Measurements from ENCODE around the gene ACSL1. TPM values are rescaled to one million over a fixed set of nuclear protein-coding genes. Genes with fewer than 3 reads are reported as not detected.
"Not testable (repeated sequence)": the region's sequence is repeated elsewhere in the genome, so short reads cannot be mapped to it uniquely, and the experiment has no call there.

Gene ACSL1
- total and polyA plus RNA-seq, 2 donors (not counting 1 experiment from before 2014, with no cell fraction given): 15.4 to 30.1 TPM

DNA sequence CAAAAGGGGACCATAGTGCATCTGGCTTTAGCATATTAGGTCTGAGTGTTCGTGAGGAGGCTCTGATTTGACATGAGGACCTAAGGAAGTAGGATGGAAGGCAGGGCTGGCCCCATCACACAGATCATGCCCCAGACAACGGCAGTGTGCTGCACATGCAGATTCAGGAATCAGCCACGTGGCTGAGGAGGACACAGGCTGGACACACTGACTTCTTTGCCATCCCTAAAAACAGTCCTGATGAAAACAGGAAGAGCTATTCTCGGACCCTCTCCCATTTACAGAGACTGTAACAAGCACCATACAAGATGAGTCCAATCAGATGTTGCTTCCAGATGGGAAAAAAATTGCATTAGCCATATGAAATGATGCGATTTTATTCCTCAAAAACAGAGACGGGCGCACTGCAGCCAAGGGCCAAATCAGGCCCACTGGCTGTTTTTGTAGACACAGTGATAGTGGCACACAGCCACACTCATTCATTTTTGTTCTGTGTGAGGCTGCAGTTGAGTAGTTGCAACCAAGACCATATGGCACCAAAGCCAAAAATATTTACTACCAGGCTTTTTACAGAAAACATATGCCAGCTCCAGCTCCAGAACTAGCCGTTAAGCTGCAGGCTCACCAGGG, 41.0 kb downstream of the ACSL1 start:
- H3K9me3 ChIP-seq (ENCODE audit: control insufficient read depth, insufficient read depth, low read depth, low read length): no peaks in the 10 kb centered on the region
- DNase-seq (ENCODE audit: low read depth in 2 of 2): no peak
- H3K36me3 ChIP-seq (ENCODE audit: control insufficient read depth, insufficient read depth, low read length): no peaks in the 10 kb centered on the region
- no peak overlapping the region for H3K9ac ChIP-seq (ENCODE audit: insufficient read depth, low read length)
- TF ChIP-seq EZH2 (IDR thresholded peaks at IDR 0.05; ENCODE audit: low read length, missing control alignments): no peak
- TF ChIP-seq, protein P1, sequence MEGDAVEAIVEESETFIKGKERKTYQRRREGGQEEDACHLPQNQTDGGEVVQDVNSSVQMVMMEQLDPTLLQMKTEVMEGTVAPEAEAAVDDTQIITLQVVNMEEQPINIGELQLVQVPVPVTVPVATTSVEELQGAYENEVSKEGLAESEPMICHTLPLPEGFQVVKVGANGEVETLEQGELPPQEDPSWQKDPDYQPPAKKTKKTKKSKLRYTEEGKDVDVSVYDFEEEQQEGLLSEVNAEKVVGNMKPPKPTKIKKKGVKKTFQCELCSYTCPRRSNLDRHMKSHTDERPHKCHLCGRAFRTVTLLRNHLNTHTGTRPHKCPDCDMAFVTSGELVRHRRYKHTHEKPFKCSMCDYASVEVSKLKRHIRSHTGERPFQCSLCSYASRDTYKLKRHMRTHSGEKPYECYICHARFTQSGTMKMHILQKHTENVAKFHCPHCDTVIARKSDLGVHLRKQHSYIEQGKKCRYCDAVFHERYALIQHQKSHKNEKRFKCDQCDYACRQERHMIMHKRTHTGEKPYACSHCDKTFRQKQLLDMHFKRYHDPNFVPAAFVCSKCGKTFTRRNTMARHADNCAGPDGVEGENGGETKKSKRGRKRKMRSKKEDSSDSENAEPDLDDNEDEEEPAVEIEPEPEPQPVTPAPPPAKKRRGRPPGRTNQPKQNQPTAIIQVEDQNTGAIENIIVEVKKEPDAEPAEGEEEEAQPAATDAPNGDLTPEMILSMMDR (conservative IDR thresholded peaks at IDR 0.05 in 1 of 2, IDR thresholded peaks at IDR 0.05 in 1 of 2; ENCODE audit: low read depth in 1 of 2, low read length in 2 of 2): no peak
- H3K27me3 ChIP-seq (ENCODE audit: control insufficient read depth, insufficient read depth, low read length): no peaks in the 10 kb centered on the region
- H3K27ac ChIP-seq (ENCODE audit: insufficient read depth, low read length): no peak overlapping the region
- no peak overlapping the region for H3K4me2 ChIP-seq (ENCODE audit: extremely low read depth, insufficient read depth, low read length)
- no peaks in the 10 kb centered on the region for H4K20me1 ChIP-seq (ENCODE audit: control insufficient read depth, extremely low read depth, insufficient read depth, low read length)
- no peak overlapping the region for H2AFZ ChIP-seq (ENCODE audit: low read length)
- H3K4me1 ChIP-seq (ENCODE audit: control insufficient read depth, extremely low read depth, insufficient read depth, low read length): no peaks in the 10 kb centered on the region
- no peaks in the 10 kb centered on the region for H3K79me2 ChIP-seq (ENCODE audit: control insufficient read depth, insufficient read depth, low read length)
- no peak overlapping the region for H3K4me3 ChIP-seq (replicated peaks in 1 of 4; ENCODE audit: control extremely low read depth in 1 of 4, insufficient read depth in 1 of 4, low read depth in 3 of 4, low read length in 4 of 4)

DNA sequence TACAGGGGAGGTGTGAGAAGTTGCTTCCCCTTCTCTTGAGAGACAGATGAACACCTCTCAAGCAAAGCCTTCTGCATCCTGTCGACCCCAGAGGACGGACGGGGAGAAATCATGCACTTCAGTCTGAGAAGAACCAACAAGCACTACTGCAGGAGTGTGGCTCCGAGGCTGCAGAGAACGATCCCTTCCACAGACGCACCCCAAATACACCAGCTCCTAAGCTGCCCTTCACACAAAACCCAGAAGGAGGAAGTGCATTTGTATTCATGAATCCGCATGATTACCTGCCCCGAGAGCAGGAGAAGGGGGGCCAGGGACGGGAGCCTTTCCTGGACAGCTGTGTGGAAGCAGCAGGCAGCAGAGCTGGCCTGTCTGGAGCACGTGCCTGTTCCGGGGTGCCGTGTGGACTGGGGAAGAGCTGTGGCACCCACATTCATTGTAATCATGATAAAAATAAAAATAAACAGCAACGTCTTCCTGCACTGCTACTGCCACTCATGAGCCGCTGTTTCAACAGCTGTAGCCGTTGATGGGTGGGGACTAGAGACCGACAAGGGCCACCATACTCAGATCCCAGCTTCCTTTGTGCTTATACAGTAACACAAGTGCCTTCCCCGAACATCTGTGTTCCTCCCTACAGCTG, 42.9 kb downstream of the ACSL1 start:
- no peaks in the 10 kb centered on the region for H3K36me3 ChIP-seq (ENCODE audit: control insufficient read depth, insufficient read depth, low read length)
- TF ChIP-seq, protein P1 (conservative IDR thresholded peaks at IDR 0.05 in 1 of 2, IDR thresholded peaks at IDR 0.05 in 1 of 2; ENCODE audit: low read depth in 1 of 2, low read length in 2 of 2): no peak
- TF ChIP-seq EZH2 (IDR thresholded peaks at IDR 0.05; ENCODE audit: low read length, missing control alignments): no peak
- H2AFZ ChIP-seq (ENCODE audit: low read length): no peak overlapping the region
- no peaks in the 10 kb centered on the region for H4K20me1 ChIP-seq (ENCODE audit: control insufficient read depth, extremely low read depth, insufficient read depth, low read length)
- H3K9ac ChIP-seq (ENCODE audit: insufficient read depth, low read length): no peak overlapping the region
- H3K4me3 ChIP-seq (replicated peaks in 1 of 4; ENCODE audit: control extremely low read depth in 1 of 4, insufficient read depth in 1 of 4, low read depth in 3 of 4, low read length in 4 of 4): no peak overlapping the region
- H3K4me2 ChIP-seq (ENCODE audit: extremely low read depth, insufficient read depth, low read length): no peak overlapping the region
- H3K27ac ChIP-seq (ENCODE audit: insufficient read depth, low read length): no peak overlapping the region
- DNase-seq (ENCODE audit: low read depth in 2 of 2): no peak
- H3K9me3 ChIP-seq (ENCODE audit: control insufficient read depth, insufficient read depth, low read depth, low read length): no peaks in the 10 kb centered on the region
- H3K27me3 ChIP-seq (ENCODE audit: control insufficient read depth, insufficient read depth, low read length): no peaks in the 10 kb centered on the region
- no peaks in the 10 kb centered on the region for H3K4me1 ChIP-seq (ENCODE audit: control insufficient read depth, extremely low read depth, insufficient read depth, low read length)
- H3K79me2 ChIP-seq (ENCODE audit: control insufficient read depth, insufficient read depth, low read length): no peaks in the 10 kb centered on the region

DNA sequence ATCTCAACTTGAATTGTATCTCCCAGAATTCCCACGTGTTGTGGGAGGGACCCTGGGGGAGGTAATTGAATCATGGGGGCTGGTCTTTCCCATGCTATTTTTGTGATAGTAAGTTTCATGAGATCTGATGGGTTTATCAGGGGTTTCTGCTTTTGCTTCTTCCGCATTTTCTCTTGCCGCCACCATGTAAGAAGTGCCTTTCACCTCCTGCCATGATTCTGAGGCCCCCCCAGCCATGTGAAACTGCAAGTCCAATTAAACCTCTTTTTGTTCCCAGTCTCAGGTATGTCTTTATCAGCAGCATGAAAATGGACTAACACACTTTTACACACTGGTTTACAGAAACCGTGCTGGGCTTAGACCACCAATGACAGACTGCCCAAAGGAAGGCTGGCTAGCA, 46.6 kb downstream of the ACSL1 start:
- H3K27me3 ChIP-seq (ENCODE audit: control insufficient read depth, insufficient read depth, low read length); H3K9me3 ChIP-seq (ENCODE audit: control insufficient read depth, insufficient read depth, low read depth, low read length); H4K20me1 ChIP-seq (ENCODE audit: control insufficient read depth, extremely low read depth, insufficient read depth, low read length); H2AFZ ChIP-seq (ENCODE audit: low read length); H3K79me2 ChIP-seq (ENCODE audit: control insufficient read depth, insufficient read depth, low read length); DNase-seq (ENCODE audit: low read depth in 2 of 2); H3K36me3 ChIP-seq (ENCODE audit: control insufficient read depth, insufficient read depth, low read length); H3K4me2 ChIP-seq (ENCODE audit: extremely low read depth, insufficient read depth, low read length); H3K4me1 ChIP-seq (ENCODE audit: control insufficient read depth, extremely low read depth, insufficient read depth, low read length); H3K4me3 ChIP-seq (replicated peaks in 1 of 4; ENCODE audit: control extremely low read depth in 1 of 4, insufficient read depth in 1 of 4, low read depth in 3 of 4, low read length in 4 of 4); H3K27ac ChIP-seq (ENCODE audit: insufficient read depth, low read length); H3K9ac ChIP-seq (ENCODE audit: insufficient read depth, low read length): not testable (repeated sequence)
